GM23338 (cell line): ENCODE data around the gene ABHD17B.

Experiments
- EZH2 ChIP-seq: fragments of 200-600 bp; sonication (generic); IDR thresholded peaks from one replicate; pipeline ENCODE4 v1.8.0; 2017; ENCODE audit warnings: antibody characterized with exemption, mild to moderate bottlenecking, low read depth; ENCODE audit not compliant: unreplicated experiment
- EZH2phosphoT487 ChIP-seq: fragments of 200-600 bp; sonication (generic); IDR thresholded peaks from one replicate; pipeline ENCODE4 v1.8.1; 2018; ENCODE audit warnings: antibody characterized with exemption; ENCODE audit not compliant: unreplicated experiment
- ZNF331 ChIP-seq: fragments of 250-450 bp; sonication (Bioruptor Pico); IDR thresholded peaks from 2 replicates; pipeline ENCODE4 v1.5.0; 2020; ENCODE audit warnings: low read depth, mild to moderate bottlenecking, moderate library complexity
- TF ChIP-seq, protein P1 (sequence below), 2 experiments: fragments of 200-600 bp in 1 of 2; sonication (generic) in 1 of 2; conservative IDR thresholded peaks; 2 replicates each; pipeline versions ENCODE4 v1.5.1 to v1.6.1; 2016 to 2017; ENCODE audit warnings: antibody characterized with exemption in 2 of 2, low read depth in 2 of 2, mild to moderate bottlenecking in 2 of 2, moderate library complexity in 1 of 2
- TF ChIP-seq, protein P2 (sequence below): IDR thresholded peaks from one replicate; pipeline ENCODE4 v1.6.1; 2018; ENCODE audit warnings: antibody characterized with exemption; ENCODE audit not compliant: unreplicated experiment

DNA sequence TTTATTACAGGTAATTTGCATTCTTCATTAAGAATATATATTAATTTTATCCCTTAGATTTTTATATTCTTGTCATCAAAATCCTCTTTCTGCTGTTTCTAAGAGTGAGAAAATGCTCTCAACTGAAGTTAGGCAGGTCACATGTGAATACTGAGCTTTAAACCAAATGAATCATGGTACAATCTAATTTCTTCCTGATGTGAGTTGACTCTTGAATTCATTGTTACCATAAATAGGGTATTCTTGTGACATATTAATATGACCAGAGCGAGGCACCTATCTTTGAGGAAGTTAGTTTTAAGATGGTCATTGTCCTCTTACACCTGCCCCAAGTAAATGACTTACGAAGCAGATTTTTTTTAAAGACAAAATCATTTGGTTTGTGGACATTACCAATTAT is 17.8 kb upstream of the ABHD17B start:
- TF ChIP-seq, protein P1, sequence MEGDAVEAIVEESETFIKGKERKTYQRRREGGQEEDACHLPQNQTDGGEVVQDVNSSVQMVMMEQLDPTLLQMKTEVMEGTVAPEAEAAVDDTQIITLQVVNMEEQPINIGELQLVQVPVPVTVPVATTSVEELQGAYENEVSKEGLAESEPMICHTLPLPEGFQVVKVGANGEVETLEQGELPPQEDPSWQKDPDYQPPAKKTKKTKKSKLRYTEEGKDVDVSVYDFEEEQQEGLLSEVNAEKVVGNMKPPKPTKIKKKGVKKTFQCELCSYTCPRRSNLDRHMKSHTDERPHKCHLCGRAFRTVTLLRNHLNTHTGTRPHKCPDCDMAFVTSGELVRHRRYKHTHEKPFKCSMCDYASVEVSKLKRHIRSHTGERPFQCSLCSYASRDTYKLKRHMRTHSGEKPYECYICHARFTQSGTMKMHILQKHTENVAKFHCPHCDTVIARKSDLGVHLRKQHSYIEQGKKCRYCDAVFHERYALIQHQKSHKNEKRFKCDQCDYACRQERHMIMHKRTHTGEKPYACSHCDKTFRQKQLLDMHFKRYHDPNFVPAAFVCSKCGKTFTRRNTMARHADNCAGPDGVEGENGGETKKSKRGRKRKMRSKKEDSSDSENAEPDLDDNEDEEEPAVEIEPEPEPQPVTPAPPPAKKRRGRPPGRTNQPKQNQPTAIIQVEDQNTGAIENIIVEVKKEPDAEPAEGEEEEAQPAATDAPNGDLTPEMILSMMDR (conservative IDR thresholded peaks at IDR 0.05; ENCODE audit: low read depth in 2 of 2), result no peak
- TF ChIP-seq, protein P2, sequence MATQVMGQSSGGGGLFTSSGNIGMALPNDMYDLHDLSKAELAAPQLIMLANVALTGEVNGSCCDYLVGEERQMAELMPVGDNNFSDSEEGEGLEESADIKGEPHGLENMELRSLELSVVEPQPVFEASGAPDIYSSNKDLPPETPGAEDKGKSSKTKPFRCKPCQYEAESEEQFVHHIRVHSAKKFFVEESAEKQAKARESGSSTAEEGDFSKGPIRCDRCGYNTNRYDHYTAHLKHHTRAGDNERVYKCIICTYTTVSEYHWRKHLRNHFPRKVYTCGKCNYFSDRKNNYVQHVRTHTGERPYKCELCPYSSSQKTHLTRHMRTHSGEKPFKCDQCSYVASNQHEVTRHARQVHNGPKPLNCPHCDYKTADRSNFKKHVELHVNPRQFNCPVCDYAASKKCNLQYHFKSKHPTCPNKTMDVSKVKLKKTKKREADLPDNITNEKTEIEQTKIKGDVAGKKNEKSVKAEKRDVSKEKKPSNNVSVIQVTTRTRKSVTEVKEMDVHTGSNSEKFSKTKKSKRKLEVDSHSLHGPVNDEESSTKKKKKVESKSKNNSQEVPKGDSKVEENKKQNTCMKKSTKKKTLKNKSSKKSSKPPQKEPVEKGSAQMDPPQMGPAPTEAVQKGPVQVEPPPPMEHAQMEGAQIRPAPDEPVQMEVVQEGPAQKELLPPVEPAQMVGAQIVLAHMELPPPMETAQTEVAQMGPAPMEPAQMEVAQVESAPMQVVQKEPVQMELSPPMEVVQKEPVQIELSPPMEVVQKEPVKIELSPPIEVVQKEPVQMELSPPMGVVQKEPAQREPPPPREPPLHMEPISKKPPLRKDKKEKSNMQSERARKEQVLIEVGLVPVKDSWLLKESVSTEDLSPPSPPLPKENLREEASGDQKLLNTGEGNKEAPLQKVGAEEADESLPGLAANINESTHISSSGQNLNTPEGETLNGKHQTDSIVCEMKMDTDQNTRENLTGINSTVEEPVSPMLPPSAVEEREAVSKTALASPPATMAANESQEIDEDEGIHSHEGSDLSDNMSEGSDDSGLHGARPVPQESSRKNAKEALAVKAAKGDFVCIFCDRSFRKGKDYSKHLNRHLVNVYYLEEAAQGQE, result no peak
- no peak for TF ChIP-seq EZH2phosphoT487
- TF ChIP-seq ZNF331, result no peak
- TF ChIP-seq EZH2, result no peak
